Measurements from ENCODE around the gene GPR152. TPM values are rescaled to one million over a fixed set of nuclear protein-coding genes. Genes with fewer than 3 reads are reported as not detected.

Gene GPR152
- total and polyA plus RNA-seq, 2 donors (not counting 3 experiments of a cell fraction or from before 2014, with no cell fraction given), result not detected

GRCh38 chr11:67468056-67468455 lies 15.5 kb upstream of the GPR152 start:
- TF ChIP-seq JUN (IDR thresholded peaks at IDR 0.05; ENCODE audit: borderline replicate concordance, insufficient read depth, insufficient read length, low read depth) (no peak), CTCF (IDR thresholded peaks at IDR 0.05; ENCODE audit: extremely low read depth in 1 of 2, insufficient read depth in 1 of 2, low read depth in 1 of 2, low read length in 2 of 2) (no peak), EZH2 (IDR thresholded peaks at IDR 0.05; ENCODE audit: borderline replicate concordance, low read depth, low read length, severe bottlenecking) (no peak)
- no peaks in the 10 kb centered on the region for H4K20me1 ChIP-seq (replicated peaks; ENCODE audit: control insufficient read depth, extremely low read depth, insufficient read depth, low read length)

More at GRCh38 chr11:67468056-67468455, 15.5 kb upstream of the GPR152 start:
- Histone ChIP-seq H3K9ac (replicated peaks; ENCODE audit: extremely low read depth, insufficient read depth, low read length) (peak overlapping the region; percentile 54), H3K36me3 (ENCODE audit: control insufficient read depth in 2 of 2, extremely low read depth in 1 of 2, insufficient read depth in 2 of 2, low read length in 2 of 2) (no peaks in the 10 kb centered on the region), H2AFZ (ENCODE audit: low read depth, low read length) (no peak overlapping the region), H3K9me3 (replicated peaks; ENCODE audit: control insufficient read depth, insufficient read depth, low read length) (no peaks in the 10 kb centered on the region), H3K9me1 (replicated peaks; ENCODE audit: control insufficient read depth, extremely low read depth, insufficient read depth, low read length) (no peaks in the 10 kb centered on the region), H3K27ac (ENCODE audit: insufficient read depth, low read depth, low read length) (no peak overlapping the region), H3K79me2 (ENCODE audit: control insufficient read depth, insufficient read depth, low read length) (no peaks in the 10 kb centered on the region), H3K4me1 (ENCODE audit: control insufficient read depth, extremely low read depth, insufficient read depth, low read length) (peaks cover 19% of the 10 kb centered on the region), H3K27me3 (ENCODE audit: control insufficient read depth in 2 of 2, insufficient read depth in 2 of 2, low read length in 2 of 2) (no peaks in the 10 kb centered on the region), H3K4me3 (replicated peaks in 1 of 3; ENCODE audit: insufficient read depth in 1 of 3, low read depth in 1 of 3, low read length in 3 of 3) (peak overlapping the region in 2 of 3 experiments; percentile 64 to 79), H3K4me2 (ENCODE audit: insufficient read depth, low read length) (peak overlapping the region; percentile 52)
- DNase-seq (ENCODE audit: low read depth, low spot score), result no peak
- CTCF ChIA-PET, result interaction anchor here (0.8 to 2.6 kb wide), 7 partner anchors 8 to 122 kb away, joined by 3 to 26 read pairs (median 4); partner anchors contain the start of genes AIP, GPR152 and PPP1CA
- FAIRE-seq, result no peak
- POLR2A ChIA-PET, result no interaction called here
- intact Hi-C loops (cut with micrococcal nuclease), result loop anchor here (2.0 to 5.0 kb wide), 3 partner anchors 39 to 115 kb away; partner anchors contain the start of genes POLD4 and RPS6KB2
- no TSS peak for BruUV-seq (replicated peaks)
- dilution Hi-C loops (cut with MboI; ENCODE audit: extremely low pct_ligation_motif_present, low sequenced_read_pairs), result no loop called here

Measured in endothelial cell of umbilical vein (primary cell).